Upper lobe of left lung (tissue), 4 donors: ENCODE data around the gene KIAA1217.

Source experiments
- CTCF ChIP-seq, 6 experiments: fragments of 450-650 bp in 4 of 6; fragments of 200-600 bp in 2 of 6; sonication (generic) in 2 of 6; IDR thresholded peaks; one replicate each; pipeline ENCODE4 v1.5.1; 2016 to 2019; ENCODE audit warnings: antibody characterized with exemption in 6 of 6
- POLR2AphosphoS5 ChIP-seq, 2 donors: sonication (generic); formaldehyde crosslinking; IDR thresholded peaks; one replicate each; pipeline ENCODE4 v1.5.1; 2017; ENCODE audit warnings: antibody characterized with exemption in 2 of 2

GRCh38 chr10:24277277-24277676 is 68.3 kb downstream of the KIAA1217 start:
- TF ChIP-seq POLR2AphosphoS5 (IDR thresholded peaks at IDR 0.05) = no peak
- TF ChIP-seq CTCF (IDR thresholded peaks at IDR 0.05) = no peak
